Activated naive CD8-positive, alpha-beta T cell (primary cell): ENCODE results near the gene ABLIM2.

Experiments
- H3K27ac Mint-ChIP-seq: one replicate; pipeline ENCODE4 v1.8.0; 2021; ENCODE audit warnings: mixed read lengths
- H3K27me3 Mint-ChIP-seq: one replicate; pipeline ENCODE4 v1.8.0; 2021; ENCODE audit warnings: mixed read lengths
- H3K36me3 Mint-ChIP-seq: one replicate; pipeline ENCODE4 v1.8.0; 2021; ENCODE audit warnings: mixed read lengths
- H3K4me1 Mint-ChIP-seq: one replicate; pipeline ENCODE4 v1.8.0; 2021; ENCODE audit warnings: low read depth, mixed read lengths
- H3K4me3 Mint-ChIP-seq: one replicate; pipeline ENCODE4 v1.8.0; 2021; ENCODE audit warnings: mild to moderate bottlenecking, mixed read lengths
- H3K9me3 Mint-ChIP-seq: one replicate; pipeline ENCODE4 v1.8.0; 2021; ENCODE audit warnings: low read depth, mixed read lengths

ABLIM2 gene

DNA sequence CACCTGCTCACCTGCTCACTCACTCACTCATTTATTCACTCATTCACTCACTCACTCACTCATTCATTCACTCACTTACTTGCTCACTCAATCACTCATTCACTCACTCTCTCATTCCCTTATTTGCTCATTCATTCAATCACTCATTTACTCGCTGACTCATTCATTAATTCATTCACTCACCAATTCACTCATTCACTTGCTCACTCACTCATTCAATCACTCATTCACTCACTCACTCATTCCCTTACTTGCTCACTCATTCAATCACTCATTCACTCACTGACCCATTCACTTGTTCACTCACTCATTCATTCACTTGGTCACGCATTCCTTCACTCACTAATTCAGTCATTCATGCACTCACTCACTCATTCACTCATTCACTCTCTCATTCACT, 130.2 kb downstream of the ABLIM2 start:
- no peak overlapping the region for H3K27ac Mint-ChIP-seq

DNA sequence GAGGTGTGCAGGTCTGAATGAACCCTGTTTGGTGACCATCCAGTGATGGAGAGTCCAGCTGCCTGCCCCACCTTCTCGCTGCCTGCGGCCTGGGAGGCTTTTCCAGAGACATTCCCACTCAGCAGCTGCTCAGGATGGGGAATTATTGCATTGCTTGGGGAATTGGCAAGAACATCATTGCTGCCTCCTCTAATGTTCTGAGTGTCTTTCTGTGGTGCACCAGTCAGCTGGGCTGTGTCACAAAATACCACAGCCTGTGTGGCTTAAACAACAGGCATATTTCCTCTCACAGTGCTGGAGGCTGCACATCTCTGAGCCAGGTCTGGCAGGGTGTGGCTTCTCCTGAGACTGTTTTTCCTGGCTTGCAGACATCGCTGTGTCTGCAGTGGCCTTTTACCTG, 132.2 kb downstream of the ABLIM2 start:
- Mint-ChIP-seq H3K9me3 (no peaks in the 10 kb centered on the region), H3K27me3 (no peaks in the 10 kb centered on the region), H3K4me3 (no peak overlapping the region), H3K27ac (no peak overlapping the region), H3K36me3 (peaks cover 2% of the 10 kb centered on the region), H3K4me1 (no peaks in the 10 kb centered on the region)

More for the DNA sequence above, 130.2 kb downstream of the ABLIM2 start:
- H3K4me1 Mint-ChIP-seq = no peaks in the 10 kb centered on the region
- no peaks in the 10 kb centered on the region for H3K9me3 Mint-ChIP-seq
- H3K36me3 Mint-ChIP-seq = peaks cover 2% of the 10 kb centered on the region
- no peaks in the 10 kb centered on the region for H3K27me3 Mint-ChIP-seq
- H3K4me3 Mint-ChIP-seq = no peak overlapping the region

DNA sequence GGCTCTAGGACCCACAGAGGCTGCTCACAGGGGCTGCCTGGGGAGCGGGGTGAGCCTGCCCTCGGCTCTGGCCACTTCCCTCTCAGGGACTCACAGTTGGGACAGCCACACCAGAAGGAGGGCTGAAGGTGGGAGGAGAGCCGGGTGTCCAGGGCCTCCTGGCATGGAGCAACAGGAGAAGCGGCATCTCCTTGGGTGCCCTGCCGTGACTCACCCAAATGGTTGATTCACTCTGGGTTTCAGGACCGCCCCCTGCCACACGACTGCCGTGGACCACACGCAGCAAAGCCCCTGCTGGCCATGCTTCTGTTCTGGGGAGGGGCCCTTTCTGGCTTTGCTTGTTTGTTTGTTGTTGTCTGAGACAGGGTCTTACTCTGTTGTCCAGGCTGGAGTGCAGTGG, 132.9 kb downstream of the ABLIM2 start:
- H3K27me3 Mint-ChIP-seq = no peaks in the 10 kb centered on the region
- H3K4me1 Mint-ChIP-seq = no peaks in the 10 kb centered on the region
- H3K36me3 Mint-ChIP-seq = peaks cover 2% of the 10 kb centered on the region
- H3K9me3 Mint-ChIP-seq = no peaks in the 10 kb centered on the region
- H3K4me3 Mint-ChIP-seq = no peak overlapping the region
- H3K27ac Mint-ChIP-seq = no peak overlapping the region

DNA sequence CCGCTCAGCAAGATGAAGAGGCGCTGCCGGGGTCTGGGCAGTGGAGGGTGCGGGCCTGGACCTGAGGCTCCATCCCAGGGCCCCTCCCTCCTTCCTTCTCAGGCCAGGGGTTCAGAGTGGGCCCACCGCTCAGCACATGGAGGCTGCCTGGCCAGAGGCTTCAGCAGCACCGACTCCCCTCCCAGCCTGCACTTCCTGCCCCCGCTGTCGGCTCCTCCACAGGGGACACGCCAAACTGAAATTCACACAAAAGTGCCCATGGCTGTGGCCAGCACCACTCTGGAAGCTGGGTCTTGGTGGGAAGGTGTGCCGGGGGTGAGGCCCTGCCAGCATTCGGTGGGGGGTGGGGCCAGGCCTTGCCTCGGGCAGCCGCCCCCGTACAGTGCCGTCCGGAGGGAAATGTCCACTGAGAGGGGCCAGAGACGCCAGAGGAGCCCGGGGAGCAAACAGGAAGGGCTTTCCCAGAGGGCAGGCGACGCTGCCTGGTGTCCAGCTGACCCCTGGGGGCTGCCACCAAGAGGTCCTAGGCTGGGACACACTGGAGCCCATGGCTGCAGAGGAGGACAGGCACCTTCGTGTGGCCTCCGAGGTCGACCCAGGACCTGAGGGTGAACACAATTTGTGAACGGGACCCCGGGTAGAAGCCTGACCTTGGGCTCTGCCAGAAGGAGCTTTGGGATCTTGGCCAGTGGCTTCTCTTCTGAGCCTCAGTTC, 134.4 kb downstream of the ABLIM2 start:
- no peak overlapping the region for H3K27ac Mint-ChIP-seq
- H3K36me3 Mint-ChIP-seq = no peaks in the 10 kb centered on the region
- no peaks in the 10 kb centered on the region for H3K4me1 Mint-ChIP-seq
- no peak overlapping the region for H3K4me3 Mint-ChIP-seq
- H3K27me3 Mint-ChIP-seq = no peaks in the 10 kb centered on the region
- H3K9me3 Mint-ChIP-seq = no peaks in the 10 kb centered on the region

DNA sequence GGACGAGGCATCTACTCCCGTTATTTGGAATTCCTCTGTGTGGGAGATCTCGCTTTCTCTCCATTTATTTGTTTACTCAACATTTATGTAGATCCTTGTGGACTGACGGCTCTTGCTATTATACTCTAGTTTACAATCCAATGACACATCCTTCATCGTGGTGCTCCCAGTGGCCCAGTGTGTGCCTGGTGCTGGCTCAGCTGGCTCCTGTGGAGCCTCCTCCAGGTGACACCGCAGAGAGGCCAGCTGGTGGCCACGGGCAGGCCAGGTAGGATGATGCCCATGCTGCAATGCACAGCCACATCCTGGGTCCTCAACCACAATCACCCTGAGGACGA, 134.9 kb downstream of the ABLIM2 start:
- Mint-ChIP-seq H3K27ac (no peak overlapping the region), H3K36me3 (no peaks in the 10 kb centered on the region), H3K4me3 (no peak overlapping the region), H3K4me1 (no peaks in the 10 kb centered on the region), H3K27me3 (no peaks in the 10 kb centered on the region), H3K9me3 (no peaks in the 10 kb centered on the region)

DNA sequence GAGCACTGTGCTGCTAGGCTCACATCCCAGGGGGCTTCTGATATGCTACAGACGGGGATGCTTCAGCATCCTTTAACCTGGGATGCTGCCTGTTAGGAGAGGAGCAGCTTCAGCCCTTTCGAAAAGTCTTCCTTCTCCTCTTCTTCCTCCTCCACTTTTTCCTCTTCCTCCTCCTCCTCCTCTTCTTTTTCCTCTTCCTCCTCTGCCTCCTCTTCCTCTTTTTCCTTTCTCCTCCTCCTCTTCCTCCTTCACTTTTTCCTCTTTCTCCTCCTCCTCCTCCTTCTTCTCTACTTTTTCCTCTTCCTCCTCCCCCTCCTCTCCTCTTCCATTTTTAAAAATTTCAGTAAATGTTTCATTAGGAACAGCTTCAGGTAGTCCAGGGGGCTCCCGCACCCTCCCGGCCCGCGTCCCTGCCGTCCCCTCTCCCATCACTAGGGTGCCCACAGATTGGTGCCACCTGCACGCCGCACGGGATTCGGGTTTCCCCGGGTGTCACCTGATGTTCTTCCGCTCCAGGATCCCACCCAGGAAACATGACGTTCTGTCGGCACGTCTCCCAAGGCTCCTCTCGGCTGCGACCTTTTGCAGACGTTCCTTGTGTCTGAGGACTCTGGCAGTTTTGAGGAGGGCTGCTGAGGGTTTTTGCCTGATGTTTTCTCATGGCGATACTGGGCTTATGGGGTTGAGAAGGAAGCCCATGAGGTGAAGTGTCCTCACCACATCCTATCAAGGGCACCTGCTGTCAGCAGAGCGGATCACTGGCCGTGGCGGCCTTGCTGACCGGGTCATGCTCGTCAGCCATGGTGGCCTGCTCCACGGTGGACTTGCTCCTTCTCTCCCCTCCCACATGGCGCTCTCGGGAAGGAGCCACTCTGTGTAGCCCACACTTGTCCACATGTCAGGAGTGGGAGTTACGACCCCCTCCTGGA, 135.6 kb downstream of the ABLIM2 start:
- Mint-ChIP-seq H3K4me3 (no peak overlapping the region), H3K27me3 (peaks cover 3% of the 10 kb centered on the region), H3K9me3 (no peaks in the 10 kb centered on the region), H3K36me3 (no peaks in the 10 kb centered on the region), H3K27ac (no peak overlapping the region), H3K4me1 (no peaks in the 10 kb centered on the region)

DNA sequence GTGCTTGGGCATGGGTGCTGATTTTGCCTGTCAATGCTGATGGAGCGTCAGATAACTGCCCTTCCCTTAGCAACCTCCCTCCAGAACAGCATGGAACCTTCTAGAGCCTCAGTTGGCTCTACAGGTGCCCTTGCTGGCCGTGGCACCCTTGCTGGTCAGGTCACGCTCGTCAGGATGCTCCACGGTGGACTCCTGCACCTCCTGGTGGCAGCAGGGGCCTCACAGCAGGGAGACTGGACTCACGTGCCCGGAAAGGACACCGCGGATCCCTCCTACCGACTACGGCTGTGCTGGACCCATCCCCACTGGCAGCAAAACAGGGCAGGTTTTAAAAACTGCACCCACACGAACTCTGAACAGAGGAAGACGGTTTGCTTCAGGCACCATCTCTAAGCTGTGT, 136.8 kb downstream of the ABLIM2 start:
- no peaks in the 10 kb centered on the region for H3K36me3 Mint-ChIP-seq
- no peaks in the 10 kb centered on the region for H3K4me1 Mint-ChIP-seq
- H3K4me3 Mint-ChIP-seq = no peak overlapping the region
- H3K27ac Mint-ChIP-seq = no peak overlapping the region
- no peaks in the 10 kb centered on the region for H3K9me3 Mint-ChIP-seq
- H3K27me3 Mint-ChIP-seq = peaks cover 5% of the 10 kb centered on the region

DNA sequence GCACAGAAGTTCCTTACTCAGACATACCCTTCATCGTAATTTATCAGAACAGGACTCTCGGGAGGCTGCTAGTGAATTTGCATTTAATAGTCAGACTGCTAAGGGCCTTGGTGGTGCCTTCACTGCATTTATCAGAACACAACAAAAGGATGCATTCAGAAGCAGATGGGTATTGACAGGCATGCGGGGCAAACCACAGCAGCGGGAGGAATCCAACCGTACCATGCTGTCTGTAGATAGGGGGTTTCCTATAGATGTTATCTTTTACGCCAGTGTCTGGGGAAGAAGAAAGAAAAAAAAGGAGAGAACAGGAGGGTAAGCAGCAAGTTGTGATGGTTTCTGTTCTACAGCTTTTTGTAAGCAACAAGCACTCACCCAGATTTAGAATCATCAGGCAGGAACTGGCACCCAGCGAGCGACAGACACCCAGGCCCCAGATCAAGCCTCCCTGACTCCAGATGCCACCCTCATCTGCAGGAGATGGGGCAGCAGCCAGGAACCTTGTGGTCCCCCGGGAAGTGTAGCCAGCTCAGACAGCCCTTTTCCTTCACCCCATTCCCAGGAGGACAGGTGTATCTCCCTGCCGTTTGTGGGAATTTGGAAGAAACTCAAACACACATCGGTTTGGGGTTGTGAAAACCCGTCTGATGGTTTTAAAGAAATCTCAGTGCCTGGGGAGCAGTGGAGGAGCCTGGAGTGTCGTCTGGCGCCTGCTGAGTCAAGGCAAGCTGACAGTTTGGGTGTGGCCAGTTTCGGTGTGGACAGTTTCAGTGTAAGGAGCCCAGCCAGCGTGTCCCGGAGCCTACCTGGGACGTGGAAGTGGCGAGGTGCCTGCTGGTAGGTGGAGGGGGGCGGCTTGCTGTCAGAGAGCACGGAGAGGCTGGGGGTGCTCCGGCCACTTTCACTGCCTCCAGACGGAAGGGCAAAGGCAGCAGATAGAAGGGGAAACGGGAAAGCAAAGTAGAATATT, 138.9 kb downstream of the ABLIM2 start:
- no peak overlapping the region for H3K27ac Mint-ChIP-seq
- H3K9me3 Mint-ChIP-seq = no peaks in the 10 kb centered on the region
- peaks cover 1% of the 10 kb centered on the region for H3K4me1 Mint-ChIP-seq
- no peaks in the 10 kb centered on the region for H3K36me3 Mint-ChIP-seq
- H3K27me3 Mint-ChIP-seq = peaks cover 6% of the 10 kb centered on the region
- H3K4me3 Mint-ChIP-seq = no peak overlapping the region

DNA sequence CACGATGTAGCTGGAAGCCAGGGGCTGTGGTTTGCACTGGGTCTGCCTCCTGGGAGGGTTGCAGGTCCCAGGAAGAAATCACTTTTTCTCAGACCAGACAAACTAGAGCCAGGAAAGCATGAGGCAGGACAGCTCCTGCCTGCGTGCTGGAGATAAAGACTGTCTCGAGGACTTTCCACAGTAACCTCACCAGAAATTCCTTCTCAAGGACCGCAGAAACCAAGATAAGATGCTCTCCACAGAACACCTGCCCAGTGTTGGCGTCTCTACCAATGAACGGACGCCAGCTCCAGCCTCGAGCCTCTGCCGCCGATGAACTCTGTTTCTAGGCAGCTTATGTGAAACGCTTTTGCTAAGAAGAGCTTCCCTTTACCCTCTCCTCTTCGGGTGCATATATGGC, 142.1 kb downstream of the ABLIM2 start:
- Mint-ChIP-seq H3K27me3 (peaks cover 6% of the 10 kb centered on the region), H3K4me1 (peaks cover 1% of the 10 kb centered on the region), H3K9me3 (no peaks in the 10 kb centered on the region), H3K27ac (no peak overlapping the region), H3K4me3 (no peak overlapping the region), H3K36me3 (no peaks in the 10 kb centered on the region)

DNA sequence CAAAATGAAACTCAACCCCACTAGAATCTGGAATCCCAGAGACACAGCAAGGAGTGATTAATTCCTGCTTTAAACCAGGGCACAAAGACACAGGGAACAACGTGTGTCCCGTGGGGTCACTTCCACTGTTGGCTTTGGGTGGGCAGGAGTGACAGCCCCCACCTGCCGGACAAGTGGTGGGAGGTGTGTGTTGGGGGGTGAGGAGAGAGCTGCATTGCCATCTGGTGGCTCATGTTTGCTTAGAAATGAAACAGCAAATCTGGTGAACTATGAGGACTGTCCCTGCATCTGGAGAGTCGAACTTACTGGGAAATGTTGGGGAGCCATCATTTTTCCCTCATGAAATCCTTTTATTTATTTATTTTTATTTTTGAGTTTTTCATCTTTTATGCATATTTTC, 143.1 kb downstream of the ABLIM2 start:
- peaks cover 1% of the 10 kb centered on the region for H3K4me1 Mint-ChIP-seq
- H3K4me3 Mint-ChIP-seq = no peak overlapping the region
- H3K27ac Mint-ChIP-seq = no peak overlapping the region
- peaks cover 6% of the 10 kb centered on the region for H3K27me3 Mint-ChIP-seq
- no peaks in the 10 kb centered on the region for H3K36me3 Mint-ChIP-seq
- no peaks in the 10 kb centered on the region for H3K9me3 Mint-ChIP-seq

DNA sequence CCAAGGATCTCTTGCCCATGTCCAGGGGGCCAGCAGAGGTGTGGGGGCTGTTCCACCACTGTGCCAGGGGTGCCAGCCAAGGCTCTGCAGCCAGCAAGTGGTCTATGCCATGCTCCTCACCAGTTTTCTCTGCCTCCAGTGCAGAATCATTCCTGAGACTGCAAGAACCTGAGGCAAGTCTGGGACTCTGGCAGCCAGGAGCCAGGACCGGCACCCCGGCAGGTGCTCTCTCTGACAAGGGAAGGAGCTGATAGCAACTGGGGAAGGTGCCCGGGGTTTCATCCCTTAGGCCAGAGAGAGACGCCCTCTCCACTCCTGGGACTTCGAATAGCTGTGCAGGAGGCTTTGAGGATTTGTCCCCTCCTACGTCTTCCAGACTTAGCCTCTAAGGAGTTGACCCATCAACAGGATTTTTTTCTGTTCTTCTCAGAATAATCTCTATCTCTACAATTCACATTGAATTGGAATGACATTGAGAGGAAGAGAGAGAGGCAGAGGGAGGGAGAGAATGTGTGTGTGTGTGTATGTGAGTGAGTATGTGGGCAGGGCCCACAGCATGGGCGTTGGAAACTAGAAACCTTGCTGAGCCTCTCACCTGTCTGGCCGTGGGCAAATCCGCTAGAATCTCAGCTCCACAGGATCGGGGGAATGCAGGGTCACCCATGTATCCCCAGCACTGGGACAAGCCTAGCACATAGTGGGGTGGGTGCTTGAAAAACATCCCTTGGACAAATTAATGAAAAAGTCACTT, 144.5 kb downstream of the ABLIM2 start:
- Mint-ChIP-seq H3K36me3 (no peaks in the 10 kb centered on the region), H3K4me3 (no peak overlapping the region), H3K27me3 (peaks cover 6% of the 10 kb centered on the region), H3K4me1 (peaks cover 1% of the 10 kb centered on the region), H3K27ac (no peak overlapping the region), H3K9me3 (no peaks in the 10 kb centered on the region)

DNA sequence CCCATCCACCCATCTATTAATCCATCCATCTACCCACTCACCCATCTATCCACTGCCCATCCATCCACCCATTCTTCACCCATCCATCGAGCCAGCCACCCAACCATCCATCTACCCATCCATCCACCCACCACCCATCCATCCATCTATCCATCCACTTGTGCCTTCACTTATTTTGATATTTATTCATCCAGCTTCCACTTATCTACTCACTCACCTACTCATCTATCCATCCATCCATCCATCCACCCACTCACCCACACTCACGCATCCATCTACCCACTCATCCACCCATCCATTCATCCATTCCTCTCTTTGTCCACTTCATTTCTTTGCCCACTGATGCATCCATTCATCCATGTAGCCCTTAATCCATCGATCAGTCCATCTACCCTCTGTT, 146.1 kb downstream of the ABLIM2 start:
- Mint-ChIP-seq H3K27ac (no peak overlapping the region), H3K27me3 (peaks cover 2% of the 10 kb centered on the region), H3K36me3 (no peaks in the 10 kb centered on the region), H3K4me1 (peaks cover 1% of the 10 kb centered on the region), H3K4me3 (no peak overlapping the region), H3K9me3 (no peaks in the 10 kb centered on the region)

DNA sequence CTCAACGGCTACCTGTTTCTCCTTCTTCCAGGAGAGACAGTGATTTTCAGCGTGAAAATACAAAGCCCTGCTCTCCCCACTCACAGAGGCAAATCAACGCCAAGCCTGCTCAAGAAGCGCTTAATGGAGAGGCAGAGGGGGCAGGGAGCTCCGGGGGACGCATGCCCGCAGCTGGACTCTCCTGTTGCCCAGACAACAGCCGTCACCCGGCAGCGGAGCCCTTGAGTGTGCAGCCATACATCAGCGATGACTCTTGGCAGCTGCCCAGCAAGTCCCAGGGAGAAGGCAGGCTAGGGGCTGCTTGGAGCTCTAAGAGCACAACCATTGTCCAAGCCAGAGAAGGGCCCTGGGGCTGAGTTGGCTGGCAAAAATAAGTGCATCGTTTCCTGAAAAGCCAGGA, 148.0 kb downstream of the ABLIM2 start:
- Mint-ChIP-seq H3K4me1 (peaks cover 1% of the 10 kb centered on the region), H3K27ac (no peak overlapping the region), H3K27me3 (no peaks in the 10 kb centered on the region), H3K36me3 (no peaks in the 10 kb centered on the region), H3K9me3 (no peaks in the 10 kb centered on the region), H3K4me3 (no peak overlapping the region)

DNA sequence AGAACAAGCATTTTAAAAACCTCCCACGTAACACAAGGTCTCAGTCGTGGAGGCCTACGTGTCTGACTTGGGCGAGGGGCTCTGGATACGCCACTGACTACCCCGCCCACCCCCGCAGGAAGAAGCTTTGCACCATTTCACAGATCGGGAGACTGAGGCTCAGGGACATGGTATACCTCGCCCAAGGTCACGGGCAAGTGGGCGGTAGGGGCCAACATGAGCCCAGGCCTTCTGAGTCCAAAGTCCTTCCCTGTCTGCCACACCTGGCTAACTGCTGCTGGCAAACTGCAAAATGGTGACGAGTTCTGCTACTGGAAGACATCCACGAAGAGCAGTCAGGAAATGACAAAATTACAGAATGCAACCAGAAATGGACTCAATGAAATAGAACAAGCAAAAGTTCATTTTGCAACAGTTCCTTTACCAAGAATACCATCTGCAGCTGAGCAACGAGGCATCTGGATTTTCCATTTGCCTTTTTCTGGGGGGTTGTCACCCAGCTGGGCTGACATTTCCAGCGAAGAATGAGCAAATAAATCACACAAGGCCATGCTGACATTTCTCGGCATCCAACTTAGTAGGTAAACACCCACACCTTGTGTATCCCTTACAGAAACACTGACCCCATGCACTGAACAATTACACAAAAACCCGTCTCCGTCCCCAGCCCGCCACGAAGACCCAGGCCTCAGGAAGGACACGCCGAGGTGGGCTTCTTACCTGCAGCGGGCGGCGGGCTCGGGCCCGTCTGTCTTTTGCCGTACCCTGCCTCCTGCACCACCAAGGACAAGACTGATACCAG, 148.7 kb downstream of the ABLIM2 start:
- H3K4me1 Mint-ChIP-seq = no peaks in the 10 kb centered on the region
- no peaks in the 10 kb centered on the region for H3K36me3 Mint-ChIP-seq
- H3K4me3 Mint-ChIP-seq = no peak overlapping the region
- no peak overlapping the region for H3K27ac Mint-ChIP-seq
- no peaks in the 10 kb centered on the region for H3K27me3 Mint-ChIP-seq
- H3K9me3 Mint-ChIP-seq = no peaks in the 10 kb centered on the region
